ENCODE results near the gene HECTD3. TPM values are rescaled to one million over a fixed set of nuclear protein-coding genes. Genes with fewer than 3 reads are reported as not detected.

The HECTD3 gene
- total and polyA plus RNA-seq, 9 of the 15 experiments (the other 6 are each of a cell fraction or from before 2014, with no cell fraction given), result 6.3 to 50.8 (median 18.9) TPM

DNA sequence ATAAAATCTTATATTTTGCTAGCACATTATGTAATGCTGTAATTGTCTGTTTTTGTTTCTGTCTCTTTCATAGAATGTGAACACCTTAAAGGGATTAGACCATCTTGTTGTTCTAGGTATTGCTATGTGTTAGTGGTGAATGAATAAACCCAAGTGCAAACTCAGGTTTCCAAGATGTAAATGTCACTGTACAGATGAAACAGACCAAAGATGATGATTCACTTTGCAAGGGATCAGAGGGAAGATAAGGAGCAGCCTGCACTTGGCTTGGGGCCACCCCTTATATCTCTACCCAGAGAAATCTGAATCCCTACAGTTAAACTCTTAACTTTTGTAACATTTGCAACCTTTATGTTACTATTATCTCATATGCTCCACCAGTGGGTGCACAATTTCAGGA is 26.3 kb upstream of the HECTD3 start (continued):
- no peak for TF ChIP-seq ZBTB26 (CRISPR knock-in tag; IDR thresholded peaks at IDR 0.05)
- peak; percentile 95 for TF ChIP-seq CTBP1 (IDR thresholded peaks at IDR 0.05; ENCODE audit: borderline replicate concordance)
- no peak for TF ChIP-seq ZBTB9 (CRISPR knock-in tag; IDR thresholded peaks at IDR 0.05)
- no peak for TF ChIP-seq HOXB6 (CRISPR knock-in tag; IDR thresholded peaks at IDR 0.05; ENCODE audit: borderline replicate concordance)
- TF ChIP-seq TBL1XR1 (IDR thresholded peaks at IDR 0.05; ENCODE audit: low read length in 2 of 2), result peak in 1 of 2 experiments; percentile 88; a peak in 3 of 4 replicates
- TF ChIP-seq EWSR1 (IDR thresholded peaks at IDR 0.05; ENCODE audit: borderline replicate concordance, low read depth, partially characterized antibody), result no peak
- peak; percentile 67 for TF ChIP-seq ATF7 (IDR thresholded peaks at IDR 0.05)
- TF ChIP-seq KDM2B (CRISPR knock-in tag; IDR thresholded peaks at IDR 0.05), result no peak
- TF ChIP-seq, protein P1, sequence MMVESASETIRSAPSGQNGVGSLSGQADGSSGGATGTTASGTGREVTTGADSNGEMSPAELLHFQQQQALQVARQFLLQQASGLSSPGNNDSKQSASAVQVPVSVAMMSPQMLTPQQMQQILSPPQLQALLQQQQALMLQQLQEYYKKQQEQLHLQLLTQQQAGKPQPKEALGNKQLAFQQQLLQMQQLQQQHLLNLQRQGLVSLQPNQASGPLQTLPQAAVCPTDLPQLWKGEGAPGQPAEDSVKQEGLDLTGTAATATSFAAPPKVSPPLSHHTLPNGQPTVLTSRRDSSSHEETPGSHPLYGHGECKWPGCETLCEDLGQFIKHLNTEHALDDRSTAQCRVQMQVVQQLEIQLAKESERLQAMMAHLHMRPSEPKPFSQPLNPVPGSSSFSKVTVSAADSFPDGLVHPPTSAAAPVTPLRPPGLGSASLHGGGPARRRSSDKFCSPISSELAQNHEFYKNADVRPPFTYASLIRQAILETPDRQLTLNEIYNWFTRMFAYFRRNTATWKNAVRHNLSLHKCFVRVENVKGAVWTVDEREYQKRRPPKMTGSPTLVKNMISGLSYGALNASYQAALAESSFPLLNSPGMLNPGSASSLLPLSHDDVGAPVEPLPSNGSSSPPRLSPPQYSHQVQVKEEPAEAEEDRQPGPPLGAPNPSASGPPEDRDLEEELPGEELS (CRISPR knock-in tag; IDR thresholded peaks at IDR 0.05; ENCODE audit: borderline replicate concordance), result no peak
- no peak for TF ChIP-seq RB1 (IDR thresholded peaks at IDR 0.05; ENCODE audit: low read depth)
- TF ChIP-seq, protein P2, sequence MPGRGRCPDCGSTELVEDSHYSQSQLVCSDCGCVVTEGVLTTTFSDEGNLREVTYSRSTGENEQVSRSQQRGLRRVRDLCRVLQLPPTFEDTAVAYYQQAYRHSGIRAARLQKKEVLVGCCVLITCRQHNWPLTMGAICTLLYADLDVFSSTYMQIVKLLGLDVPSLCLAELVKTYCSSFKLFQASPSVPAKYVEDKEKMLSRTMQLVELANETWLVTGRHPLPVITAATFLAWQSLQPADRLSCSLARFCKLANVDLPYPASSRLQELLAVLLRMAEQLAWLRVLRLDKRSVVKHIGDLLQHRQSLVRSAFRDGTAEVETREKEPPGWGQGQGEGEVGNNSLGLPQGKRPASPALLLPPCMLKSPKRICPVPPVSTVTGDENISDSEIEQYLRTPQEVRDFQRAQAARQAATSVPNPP (IDR thresholded peaks at IDR 0.05; ENCODE audit: borderline replicate concordance, insufficient read depth, insufficient read length), result no peak
- TF ChIP-seq DIDO1 (tag; IDR thresholded peaks at IDR 0.05; ENCODE audit: low read depth), result no peak
- TF ChIP-seq, protein P3, sequence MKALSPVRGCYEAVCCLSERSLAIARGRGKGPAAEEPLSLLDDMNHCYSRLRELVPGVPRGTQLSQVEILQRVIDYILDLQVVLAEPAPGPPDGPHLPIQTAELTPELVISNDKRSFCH (CRISPR knock-in tag; IDR thresholded peaks at IDR 0.05), result no peak
- TF ChIP-seq, protein P3 (tag; IDR thresholded peaks at IDR 0.05), result peak; percentile 22; the same call in 1 of the 2 replicates
- TF ChIP-seq HDAC2 (IDR thresholded peaks at IDR 0.05), result peak; percentile 96
- no peak for TF ChIP-seq ZNF584 (CRISPR knock-in tag; IDR thresholded peaks at IDR 0.05; ENCODE audit: low read depth)
- TF ChIP-seq DMBX1 (CRISPR knock-in tag; IDR thresholded peaks at IDR 0.05; ENCODE audit: borderline replicate concordance), result no peak
- no peak for TF ChIP-seq ZBTB1 (CRISPR knock-in tag; IDR thresholded peaks at IDR 0.05; ENCODE audit: borderline replicate concordance, low read depth)
- TF ChIP-seq, protein P4, sequence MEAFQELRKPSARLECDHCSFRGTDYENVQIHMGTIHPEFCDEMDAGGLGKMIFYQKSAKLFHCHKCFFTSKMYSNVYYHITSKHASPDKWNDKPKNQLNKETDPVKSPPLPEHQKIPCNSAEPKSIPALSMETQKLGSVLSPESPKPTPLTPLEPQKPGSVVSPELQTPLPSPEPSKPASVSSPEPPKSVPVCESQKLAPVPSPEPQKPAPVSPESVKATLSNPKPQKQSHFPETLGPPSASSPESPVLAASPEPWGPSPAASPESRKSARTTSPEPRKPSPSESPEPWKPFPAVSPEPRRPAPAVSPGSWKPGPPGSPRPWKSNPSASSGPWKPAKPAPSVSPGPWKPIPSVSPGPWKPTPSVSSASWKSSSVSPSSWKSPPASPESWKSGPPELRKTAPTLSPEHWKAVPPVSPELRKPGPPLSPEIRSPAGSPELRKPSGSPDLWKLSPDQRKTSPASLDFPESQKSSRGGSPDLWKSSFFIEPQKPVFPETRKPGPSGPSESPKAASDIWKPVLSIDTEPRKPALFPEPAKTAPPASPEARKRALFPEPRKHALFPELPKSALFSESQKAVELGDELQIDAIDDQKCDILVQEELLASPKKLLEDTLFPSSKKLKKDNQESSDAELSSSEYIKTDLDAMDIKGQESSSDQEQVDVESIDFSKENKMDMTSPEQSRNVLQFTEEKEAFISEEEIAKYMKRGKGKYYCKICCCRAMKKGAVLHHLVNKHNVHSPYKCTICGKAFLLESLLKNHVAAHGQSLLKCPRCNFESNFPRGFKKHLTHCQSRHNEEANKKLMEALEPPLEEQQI (IDR thresholded peaks at IDR 0.05), result peak; percentile 22; the same call in 1 of the 2 replicates
- peak; percentile 79; the same call in 1 of the 2 replicates for TF ChIP-seq NBN (IDR thresholded peaks at IDR 0.05; ENCODE audit: low read depth)
- TF ChIP-seq MTA1 (IDR thresholded peaks at IDR 0.05; ENCODE audit: borderline replicate concordance), result no peak
